Measurements from ENCODE around the gene KRTAP1-1. TPM values are rescaled to one million over a fixed set of nuclear protein-coding genes. Genes with fewer than 3 reads are reported as not detected.

The KRTAP1-1 gene
- total RNA-seq, 1 experiment from 2014 or later, result not detected

DNA sequence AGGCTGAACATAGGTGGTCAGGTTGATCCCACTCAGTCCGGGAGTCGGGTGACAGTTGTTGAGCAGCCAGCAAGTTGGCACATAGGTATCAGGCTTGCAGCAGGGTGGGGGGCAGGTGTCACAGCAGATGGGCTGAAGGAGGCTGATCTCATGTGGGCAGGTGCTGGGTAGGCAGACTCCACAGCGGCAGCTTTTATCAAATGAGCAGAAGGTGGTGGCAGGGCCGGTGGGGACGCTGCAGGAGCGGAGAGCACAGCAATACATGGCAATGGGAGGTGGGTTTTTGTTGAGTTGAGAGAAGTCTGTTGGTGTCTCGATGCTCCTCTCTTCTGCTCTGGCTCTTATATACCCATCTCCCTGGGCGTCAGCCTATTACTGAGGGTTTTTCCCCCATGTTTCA is 32.4 kb downstream of the KRTAP1-1 start, which contains the start of gene KRTAP3-1:
KRTAP3-1 (minus strand) TSS at position 318 of the 400 bp plus-strand sequence; CDS start at position 264, 54 bp downstream.
- no peak within 1 kb of the TSS for H3K4me2 ChIP-seq (ENCODE audit: low read length)
- POLR2A ChIA-PET, result no interaction called here

More for the DNA sequence above, 32.4 kb downstream of the KRTAP1-1 start, which contains the start of gene KRTAP3-1:
- intact Hi-C loops (cut with micrococcal nuclease), result no loop called here
- no peak within 1 kb of the TSS for H3K9ac ChIP-seq (ENCODE audit: low read length)
- H3K27me3 ChIP-seq (ENCODE audit: insufficient read depth, low read length), result no peaks in the 10 kb centered on the region
- DNase-seq (ENCODE audit: low read depth, low spot score) (no peak), ATAC-seq (no peak)
- no peaks in the 10 kb centered on the region for H3K36me3 ChIP-seq (ENCODE audit: control insufficient read depth in 1 of 2, insufficient read depth in 2 of 2, low read length in 2 of 2)
- TF ChIP-seq ELF1 (IDR thresholded peaks at IDR 0.05; ENCODE audit: borderline replicate concordance, low read depth), result no peak
- no peak for TF ChIP-seq SIN3A (IDR thresholded peaks at IDR 0.05; ENCODE audit: low read depth)
- TF ChIP-seq, protein P1, sequence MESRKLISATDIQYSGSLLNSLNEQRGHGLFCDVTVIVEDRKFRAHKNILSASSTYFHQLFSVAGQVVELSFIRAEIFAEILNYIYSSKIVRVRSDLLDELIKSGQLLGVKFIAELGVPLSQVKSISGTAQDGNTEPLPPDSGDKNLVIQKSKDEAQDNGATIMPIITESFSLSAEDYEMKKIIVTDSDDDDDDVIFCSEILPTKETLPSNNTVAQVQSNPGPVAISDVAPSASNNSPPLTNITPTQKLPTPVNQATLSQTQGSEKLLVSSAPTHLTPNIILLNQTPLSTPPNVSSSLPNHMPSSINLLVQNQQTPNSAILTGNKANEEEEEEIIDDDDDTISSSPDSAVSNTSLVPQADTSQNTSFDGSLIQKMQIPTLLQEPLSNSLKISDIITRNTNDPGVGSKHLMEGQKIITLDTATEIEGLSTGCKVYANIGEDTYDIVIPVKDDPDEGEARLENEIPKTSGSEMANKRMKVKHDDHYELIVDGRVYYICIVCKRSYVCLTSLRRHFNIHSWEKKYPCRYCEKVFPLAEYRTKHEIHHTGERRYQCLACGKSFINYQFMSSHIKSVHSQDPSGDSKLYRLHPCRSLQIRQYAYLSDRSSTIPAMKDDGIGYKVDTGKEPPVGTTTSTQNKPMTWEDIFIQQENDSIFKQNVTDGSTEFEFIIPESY (IDR thresholded peaks at IDR 0.05; ENCODE audit: extremely low read depth, insufficient replicate concordance, low read length), result no peak
- no peak for TF ChIP-seq JUND (IDR thresholded peaks at IDR 0.05)
- no peak for TF ChIP-seq MAX (IDR thresholded peaks at IDR 0.05)
- TF ChIP-seq POLR2AphosphoS5 (IDR thresholded peaks at IDR 0.05; ENCODE audit: low read depth, low read length), result no peak
- no peak for TF ChIP-seq FOSL1 (IDR thresholded peaks at IDR 0.05; ENCODE audit: low read depth)
- no peak for TF ChIP-seq TCF7L2 (IDR thresholded peaks at IDR 0.05; ENCODE audit: borderline replicate concordance, extremely low read depth, insufficient read depth, insufficient read length)
- TF ChIP-seq CTCF (IDR thresholded peaks at IDR 0.05 in 2 of 3, conservative IDR thresholded peaks at IDR 0.05 in 1 of 3; ENCODE audit: borderline replicate concordance in 1 of 3, insufficient read depth in 1 of 3, low read depth in 2 of 3, low read length in 2 of 3), result no peak
- no peak for TF ChIP-seq EGR1 (IDR thresholded peaks at IDR 0.05; ENCODE audit: low read depth)
- no peak for TF ChIP-seq EZH2 (IDR thresholded peaks at IDR 0.05)
- BruUV-seq (replicated peaks), result no TSS peak
- H3K4me1 ChIP-seq (ENCODE audit: control insufficient read depth in 1 of 2, insufficient read depth in 2 of 2, low read length in 2 of 2), result peaks cover 0 to 6% of the 10 kb centered on the region in 2 experiments; a peak in 2 of 4 replicates
- H3K4me3 ChIP-seq (replicated peaks in 1 of 2; ENCODE audit: low read depth in 1 of 2, low read length in 2 of 2), result no peak within 1 kb of the TSS
- H2AFZ ChIP-seq (ENCODE audit: low read depth, low read length, poor library complexity, severe bottlenecking), result no peak within 1 kb of the TSS
- ChIA-PET CTCF (no interaction called here), RAD21 (ENCODE audit: low non-redundant PET in 1 of 2, low total read pairs in 2 of 2, uncharacterized antibody in 2 of 2, unreplicated experiment in 2 of 2) (no interaction called here)
- no peak within 1 kb of the TSS for H3K27ac ChIP-seq (ENCODE audit: low read depth, low read length)
- no peaks in the 10 kb centered on the region for H4K20me1 ChIP-seq (ENCODE audit: insufficient read depth)
- H3K79me2 ChIP-seq (ENCODE audit: insufficient read depth, low read length), result no peaks in the 10 kb centered on the region
- H3K9me3 ChIP-seq (ENCODE audit: control insufficient read depth in 1 of 2, insufficient read depth in 1 of 2, low read depth in 1 of 2, low read length in 2 of 2), result no peaks in the 10 kb centered on the region
- no peaks in the 10 kb centered on the region for H3K9me2 ChIP-seq (ENCODE audit: insufficient read depth)

All from HCT116 (cell line).